NCI-H1436 treated with DMSO at 0.1 percent for 48 hours (cell line): Measurements from ENCODE around the gene OGG1.

Source experiments
- DNase-seq: peaks from one replicate; lab custom pipeline; 2025; lab: John Stamatoyannopoulos, UW

Gene OGG1

DNA sequence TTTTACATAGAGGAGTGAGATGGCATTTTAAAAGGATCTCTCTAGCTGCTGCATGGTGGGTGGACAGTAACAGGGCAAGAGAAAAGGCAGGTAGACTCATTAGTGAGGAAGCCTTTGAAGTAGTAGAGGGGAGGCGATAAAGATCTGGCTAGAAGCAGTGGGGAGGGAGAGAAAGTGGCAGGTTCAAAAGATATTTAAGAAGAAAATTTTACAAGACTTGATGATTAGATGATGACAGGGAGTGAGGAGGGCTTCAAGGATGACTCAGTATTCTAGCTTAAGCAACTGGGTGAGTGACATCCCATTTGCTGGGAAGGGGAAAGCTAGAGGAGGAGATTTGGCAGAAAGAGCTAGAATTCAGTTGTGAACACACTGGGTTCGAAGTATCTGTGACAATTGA is 22.0 kb upstream of the OGG1 start:
- no peak for DNase-seq

DNA sequence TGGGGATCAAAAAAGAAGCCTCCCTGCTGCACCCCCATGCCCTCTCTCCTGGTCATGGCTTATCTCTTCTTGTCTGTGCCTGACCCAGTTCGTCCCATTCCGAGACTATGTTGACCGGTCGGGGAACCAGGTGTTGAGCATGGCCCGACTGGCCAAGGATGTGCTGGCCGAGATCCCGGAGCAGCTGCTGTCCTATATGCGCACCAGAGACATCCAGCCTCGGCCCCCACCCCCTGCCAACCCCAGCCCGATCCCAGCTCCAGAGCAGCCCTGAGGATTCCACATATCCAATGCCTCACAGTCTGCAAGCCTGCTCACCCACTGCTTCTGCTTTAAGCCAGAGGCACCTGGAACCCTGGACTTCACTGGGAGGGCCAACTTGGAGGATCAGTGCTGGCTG is 20.3 kb upstream of the OGG1 start:
- DNase-seq = no peak

DNA sequence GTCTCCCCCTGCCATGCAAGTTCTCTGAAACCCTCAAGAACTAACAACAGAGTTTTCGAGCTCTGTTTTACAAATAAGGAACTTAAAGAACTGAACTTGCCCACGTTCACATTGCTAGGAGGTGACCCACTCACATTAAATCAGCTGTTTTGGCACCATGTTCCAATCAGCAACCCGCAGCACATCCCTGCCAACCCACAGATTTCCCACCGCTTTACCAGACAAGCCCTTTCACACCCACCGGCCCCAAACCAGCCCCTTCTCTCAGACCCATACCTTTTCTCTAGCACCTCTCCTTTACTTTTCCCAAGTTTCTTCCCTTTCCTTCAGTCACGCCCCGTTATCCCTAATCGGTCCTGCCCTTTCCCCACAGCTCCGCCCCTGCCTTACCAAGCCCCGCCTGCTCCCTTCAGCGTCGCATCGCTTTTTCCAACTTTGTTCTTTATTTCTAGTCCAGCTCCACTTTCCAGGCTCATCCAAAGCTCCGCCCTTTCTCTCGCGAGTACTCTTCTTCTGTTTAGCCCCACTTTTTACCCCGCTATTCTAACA is 19.0 kb upstream of the OGG1 start:
- no peak for DNase-seq

DNA sequence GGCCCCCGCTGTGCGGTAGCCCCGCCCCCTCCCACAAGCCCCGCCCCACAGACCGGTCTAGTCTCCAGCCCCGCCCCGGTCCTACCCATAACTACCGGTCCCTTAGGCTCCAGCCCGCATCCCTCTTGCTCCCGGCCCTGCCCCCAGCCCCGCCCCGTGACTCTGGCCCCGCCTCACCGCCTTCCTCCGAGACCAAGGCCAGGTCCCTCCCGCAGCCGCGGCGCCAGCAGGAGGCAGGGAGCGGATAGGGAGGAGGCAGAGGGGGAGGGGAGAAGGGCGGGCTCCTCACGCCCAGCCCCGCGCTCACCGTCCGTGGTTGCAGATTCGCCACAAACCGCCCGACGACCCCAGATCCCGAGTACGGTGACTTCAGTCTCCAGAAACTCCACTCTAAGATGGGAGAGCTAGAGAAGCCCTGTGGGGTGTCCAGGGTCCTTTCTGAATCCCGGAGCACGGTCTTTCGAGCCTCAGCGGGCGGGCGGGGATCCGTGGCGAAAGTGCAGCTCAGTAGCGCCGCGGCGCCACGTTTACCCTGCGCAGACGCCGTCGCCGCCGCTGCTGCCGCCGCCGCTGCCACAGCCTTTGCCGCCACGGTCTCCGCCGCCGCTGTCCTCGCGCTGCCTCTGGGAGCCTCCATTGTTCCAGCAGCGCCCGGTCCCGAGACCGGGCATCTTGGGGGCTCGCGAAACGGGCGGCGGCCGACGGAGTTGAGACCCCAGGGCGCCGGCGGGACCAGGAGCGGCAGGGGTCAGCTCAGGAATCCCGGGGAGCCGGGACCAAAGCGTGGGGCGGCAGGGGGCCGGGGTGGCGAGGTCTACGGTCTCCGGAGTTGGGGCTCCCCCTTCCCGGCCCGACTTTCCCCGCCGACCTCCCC is 18.3 kb upstream of the OGG1 start, which contains the start of gene BRPF1:
Gene BRPF1 (plus strand): TSS at position 530 of the 874 bp plus-strand sequence. CDS start 2,406 bp downstream, outside the sequence.
- peak; percentile 68 for DNase-seq

DNA sequence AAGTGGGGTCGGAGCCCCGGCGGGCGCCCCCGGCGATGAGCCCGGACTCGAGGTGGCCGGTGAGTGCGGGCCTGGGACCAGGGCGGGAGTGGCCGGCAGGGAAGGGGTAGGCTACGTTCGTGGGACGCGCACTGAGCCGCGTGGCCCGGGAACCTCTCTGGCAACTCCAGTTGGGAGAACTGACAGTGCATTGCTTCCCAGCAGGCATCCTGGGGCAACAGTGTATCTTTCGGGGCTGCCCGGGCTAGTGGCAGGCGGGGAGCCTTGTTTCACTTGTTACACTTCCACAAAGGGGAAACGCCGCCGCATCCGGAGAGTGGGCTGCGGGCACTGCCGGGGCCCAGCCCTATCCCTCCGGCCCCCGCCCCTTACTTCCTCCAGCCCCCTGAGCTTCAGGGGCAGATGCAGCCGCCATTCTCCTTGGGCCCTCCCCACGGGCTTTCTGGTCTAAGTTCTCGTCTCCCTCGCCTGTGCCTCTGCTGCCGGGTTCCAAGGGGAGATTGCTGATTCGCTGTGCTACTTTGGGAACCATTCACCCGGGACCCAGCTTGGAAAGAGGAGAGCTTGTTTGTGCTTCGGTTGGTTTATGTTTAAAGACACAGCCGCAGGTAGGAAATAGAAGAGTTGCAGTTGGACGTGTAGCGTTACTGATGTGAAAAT is 17.5 kb upstream of the OGG1 start:
- DNase-seq = no peak

DNA sequence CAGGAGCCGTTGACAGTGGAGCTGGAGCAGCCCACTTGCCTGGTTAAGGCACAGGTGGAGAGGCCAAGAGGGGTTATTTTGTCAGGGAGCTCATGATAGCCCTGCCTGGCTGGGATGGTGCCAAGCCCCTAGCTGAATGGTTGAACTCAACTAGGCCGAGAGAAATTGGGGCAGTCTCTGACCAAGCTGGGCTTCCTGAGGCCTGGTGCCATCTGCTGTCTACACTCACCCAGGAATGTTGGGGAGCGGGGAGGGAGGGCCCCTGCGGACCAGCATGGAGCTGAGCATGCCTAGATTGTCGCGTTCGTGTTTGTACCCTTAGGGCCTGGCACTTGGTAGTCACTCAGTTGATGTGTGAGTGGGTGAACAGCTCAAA is 17.0 kb upstream of the OGG1 start:
- no peak for DNase-seq

DNA sequence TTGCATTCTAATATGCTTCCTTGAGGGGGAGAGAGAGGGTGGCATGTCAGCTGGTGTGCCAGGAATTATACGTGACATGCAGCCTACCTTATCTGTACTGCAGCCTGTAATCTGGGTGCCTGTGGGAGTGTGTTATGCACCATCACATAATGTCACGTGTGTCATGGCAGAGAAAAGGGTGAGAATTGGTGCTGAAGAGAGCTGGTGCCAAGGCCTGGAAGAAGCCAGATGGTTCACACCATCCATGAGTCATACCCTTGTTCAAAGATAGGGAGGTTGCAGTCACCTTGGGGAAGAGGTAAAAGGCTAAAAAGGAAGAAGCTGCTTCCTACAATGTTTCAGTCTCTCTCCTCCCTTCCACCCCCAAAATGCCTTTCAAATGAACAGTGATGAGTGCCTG is 12.9 kb upstream of the OGG1 start:
- DNase-seq = no peak

DNA sequence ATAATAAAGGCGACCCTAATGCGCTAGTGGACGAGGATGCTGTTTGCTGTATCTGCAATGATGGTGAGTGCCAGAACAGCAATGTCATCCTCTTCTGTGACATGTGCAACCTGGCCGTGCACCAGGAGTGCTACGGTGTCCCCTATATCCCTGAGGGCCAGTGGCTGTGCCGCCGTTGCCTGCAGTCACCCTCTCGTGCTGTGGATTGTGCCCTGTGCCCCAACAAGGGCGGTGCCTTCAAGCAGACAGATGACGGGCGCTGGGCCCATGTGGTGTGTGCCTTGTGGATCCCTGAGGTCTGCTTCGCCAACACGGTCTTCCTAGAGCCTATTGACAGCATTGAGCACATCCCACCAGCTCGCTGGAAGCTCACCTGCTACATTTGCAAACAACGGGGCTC is 10.6 kb upstream of the OGG1 start:
- DNase-seq = no peak

DNA sequence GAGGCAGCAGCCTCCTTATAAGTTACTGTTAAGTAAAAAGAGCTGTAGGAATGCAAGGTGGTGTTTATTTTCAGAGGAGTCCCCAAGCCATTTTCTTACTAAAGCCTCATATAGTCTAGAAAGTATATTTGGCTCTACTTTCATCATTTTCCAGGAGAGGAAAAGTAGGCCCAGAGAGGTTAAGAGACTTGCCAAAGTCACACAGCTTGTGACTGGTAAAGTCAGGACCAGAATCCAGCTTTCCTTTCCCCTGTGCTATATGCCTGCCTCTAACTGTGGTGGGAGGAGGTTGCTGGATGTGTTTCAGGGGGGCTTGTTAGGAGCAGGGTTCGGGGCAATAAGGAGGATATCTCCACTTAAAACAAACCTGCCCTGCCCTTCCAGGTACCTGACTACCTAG is 7.2 kb upstream of the OGG1 start:
- DNase-seq = no peak

DNA sequence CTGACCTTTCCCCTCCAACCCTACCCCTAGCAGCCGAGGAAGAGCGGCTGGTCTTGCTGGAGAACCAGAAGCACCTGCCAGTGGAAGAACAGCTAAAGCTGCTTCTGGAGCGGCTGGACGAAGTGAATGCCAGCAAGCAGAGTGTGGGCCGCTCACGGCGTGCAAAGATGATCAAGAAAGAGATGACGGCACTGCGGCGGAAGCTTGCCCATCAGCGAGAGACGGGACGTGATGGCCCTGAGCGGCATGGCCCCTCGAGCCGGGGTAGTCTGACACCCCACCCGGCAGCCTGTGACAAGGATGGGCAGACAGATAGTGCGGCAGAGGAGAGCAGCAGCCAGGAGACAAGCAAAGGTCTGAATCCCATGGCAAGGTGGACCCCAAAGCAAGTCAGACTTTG is 6.2 kb upstream of the OGG1 start:
- DNase-seq = no peak

DNA sequence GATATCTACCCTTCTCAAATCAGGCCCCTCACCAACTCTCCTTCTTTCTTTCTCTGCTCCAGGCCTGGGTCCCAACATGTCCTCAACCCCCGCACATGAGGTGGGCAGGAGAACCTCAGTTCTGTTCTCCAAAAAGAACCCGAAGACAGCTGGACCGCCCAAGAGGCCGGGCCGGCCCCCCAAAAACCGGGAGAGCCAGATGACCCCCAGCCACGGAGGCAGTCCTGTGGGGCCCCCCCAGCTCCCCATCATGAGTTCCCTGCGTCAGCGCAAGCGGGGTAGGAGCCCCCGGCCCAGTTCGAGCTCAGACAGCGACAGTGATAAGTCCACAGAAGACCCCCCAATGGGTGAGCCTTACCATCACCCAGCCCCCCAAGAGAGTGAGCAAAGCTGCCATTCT is 5.6 kb upstream of the OGG1 start:
- no peak for DNase-seq

DNA sequence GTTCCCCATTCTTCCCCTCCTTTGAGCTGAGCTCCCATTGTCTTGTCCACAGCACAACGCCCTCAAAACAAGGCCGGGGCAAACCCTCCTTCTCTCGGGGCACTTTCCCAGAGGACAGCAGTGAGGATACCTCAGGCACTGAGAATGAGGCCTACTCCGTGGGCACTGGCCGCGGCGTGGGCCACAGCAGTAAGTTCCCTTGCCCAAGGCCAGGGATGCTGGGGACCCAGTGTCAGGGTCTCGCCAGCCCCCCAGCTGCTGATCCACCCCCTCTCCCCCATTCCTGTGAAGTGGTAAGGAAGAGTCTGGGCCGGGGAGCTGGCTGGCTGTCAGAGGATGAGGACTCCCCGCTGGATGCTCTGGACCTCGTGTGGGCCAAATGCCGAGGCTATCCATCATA is 4.2 kb upstream of the OGG1 start:
- DNase-seq = no peak

DNA sequence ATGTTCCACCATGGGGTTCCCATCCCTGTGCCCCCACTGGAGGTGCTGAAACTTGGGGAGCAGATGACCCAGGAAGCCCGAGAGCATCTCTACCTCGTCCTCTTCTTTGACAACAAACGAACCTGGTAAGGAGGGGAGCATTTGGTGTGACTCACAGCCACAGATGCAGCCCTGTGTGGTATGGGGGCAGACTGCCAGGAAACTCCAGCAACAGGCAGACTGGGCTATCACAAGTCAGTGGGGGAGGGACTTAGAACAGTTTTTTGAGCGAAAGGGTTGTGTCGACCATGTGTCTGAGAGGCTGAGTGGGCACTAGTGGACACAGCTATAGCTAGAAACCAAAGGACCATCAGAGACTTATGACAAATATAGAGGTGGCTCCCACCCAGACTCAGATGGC is 3.4 kb upstream of the OGG1 start:
- DNase-seq = no peak

DNA sequence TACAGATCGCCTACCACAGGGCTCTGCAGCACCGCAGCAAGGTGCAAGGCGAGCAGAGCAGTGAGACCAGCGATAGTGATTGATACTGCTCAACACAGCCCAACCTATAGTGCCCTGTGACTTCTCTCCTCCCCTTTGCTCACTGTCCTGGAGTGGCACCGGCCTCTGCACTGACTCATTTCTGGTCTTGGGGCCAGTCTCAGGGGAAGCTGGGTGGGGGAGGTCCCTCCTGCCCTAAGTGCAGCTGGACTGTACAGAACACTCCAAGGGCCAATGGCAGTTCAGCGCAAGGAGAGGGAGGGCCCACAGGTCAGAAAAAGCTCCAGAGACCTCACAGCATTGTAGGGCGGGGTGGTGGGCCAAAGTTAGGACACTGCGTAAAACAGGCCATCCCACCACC is 2.5 kb upstream of the OGG1 start:
- no peak for DNase-seq

DNA sequence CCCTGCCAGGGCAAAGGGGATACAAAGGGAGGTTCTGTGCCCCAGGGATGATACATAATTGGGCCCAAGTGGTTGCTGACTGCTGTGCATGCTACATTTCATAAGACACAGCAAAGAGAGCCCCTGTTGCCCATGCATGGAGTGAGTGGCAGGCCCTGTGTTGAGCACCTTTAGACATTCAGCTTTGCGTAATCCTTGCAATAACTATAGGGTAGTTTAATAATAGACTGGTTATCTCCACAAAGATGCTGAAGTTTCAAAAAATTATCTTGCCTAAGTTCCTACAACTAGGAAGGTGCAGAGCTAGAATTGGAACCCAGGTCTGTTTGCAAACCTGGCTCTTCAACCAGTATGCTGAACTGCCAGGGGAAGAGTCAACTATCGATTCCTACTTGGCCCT is 1.7 kb upstream of the OGG1 start:
- DNase-seq = no peak

DNA sequence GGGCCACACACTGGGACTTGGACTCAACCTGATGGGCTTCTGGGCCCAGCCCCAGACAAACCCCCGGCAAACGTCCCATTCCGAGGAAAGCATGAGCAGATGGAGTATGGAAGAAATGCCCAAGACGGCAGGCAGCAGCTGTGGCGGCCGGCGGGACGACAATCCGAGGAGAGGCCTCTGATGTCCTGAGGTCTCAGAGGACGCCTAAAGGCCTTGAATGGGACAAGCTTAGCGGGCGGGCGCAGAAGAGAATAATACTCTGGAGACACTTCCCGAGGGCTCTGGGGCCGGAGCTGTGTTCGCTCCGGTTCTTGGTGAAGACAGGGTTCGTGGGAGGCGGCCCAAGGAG is 482 bp upstream of the OGG1 start:
- DNase-seq = no peak

DNA sequence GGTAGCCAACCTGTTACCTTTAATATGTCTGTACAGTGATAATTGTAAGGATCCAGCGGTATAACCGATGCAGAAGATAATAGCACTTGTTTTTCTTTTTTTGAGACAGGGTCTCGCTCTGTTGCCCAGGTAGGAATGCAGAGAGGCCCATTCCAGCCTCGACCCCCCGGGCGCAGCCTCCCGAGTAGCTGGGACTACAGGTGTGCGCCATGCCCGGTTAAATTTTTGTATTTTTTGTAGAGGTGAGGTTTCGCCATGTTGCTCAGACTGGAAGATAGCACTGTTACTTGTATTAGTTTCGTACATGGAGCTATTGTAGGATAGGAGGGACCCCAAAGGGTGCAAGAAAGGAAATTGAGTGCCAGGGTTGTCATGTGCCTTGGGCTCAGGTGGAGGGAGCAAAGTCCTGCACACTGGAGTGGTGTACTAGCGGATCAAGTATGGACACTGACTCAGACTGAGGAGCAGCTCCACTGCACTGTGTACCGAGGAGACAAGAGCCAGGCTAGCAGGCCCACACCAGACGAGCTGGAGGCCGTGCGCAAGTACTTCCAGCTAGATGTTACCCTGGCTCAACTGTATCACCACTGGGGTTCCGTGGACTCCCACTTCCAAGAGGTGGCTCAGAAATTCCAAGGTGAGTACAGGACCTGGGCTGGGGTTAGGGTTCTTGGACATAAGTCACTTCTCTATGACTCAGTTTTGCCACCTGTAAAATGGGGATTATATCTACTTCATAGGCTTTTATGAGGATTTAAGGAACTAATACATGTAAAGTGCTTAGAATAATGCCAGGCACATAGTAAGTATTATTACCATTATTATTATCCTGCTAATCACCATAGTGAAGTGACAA is 1.0 kb downstream of the OGG1 start:
- DNase-seq = no peak

DNA sequence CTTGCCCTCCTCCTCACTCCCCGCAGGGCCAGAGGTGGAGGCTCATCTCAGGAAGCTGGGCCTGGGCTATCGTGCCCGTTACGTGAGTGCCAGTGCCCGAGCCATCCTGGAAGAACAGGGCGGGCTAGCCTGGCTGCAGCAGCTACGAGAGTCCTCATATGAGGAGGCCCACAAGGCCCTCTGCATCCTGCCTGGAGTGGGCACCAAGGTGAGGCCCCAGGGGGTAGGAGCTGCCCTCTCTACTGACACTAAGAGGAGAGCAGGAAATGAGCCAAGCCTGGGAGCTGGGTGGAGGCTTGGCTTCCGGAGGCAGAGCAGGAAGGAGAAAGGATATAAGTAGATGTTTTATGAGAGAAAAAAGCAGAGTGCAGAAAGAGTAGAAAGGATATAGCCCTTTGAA is 4.9 kb downstream of the OGG1 start:
- no peak for DNase-seq

DNA sequence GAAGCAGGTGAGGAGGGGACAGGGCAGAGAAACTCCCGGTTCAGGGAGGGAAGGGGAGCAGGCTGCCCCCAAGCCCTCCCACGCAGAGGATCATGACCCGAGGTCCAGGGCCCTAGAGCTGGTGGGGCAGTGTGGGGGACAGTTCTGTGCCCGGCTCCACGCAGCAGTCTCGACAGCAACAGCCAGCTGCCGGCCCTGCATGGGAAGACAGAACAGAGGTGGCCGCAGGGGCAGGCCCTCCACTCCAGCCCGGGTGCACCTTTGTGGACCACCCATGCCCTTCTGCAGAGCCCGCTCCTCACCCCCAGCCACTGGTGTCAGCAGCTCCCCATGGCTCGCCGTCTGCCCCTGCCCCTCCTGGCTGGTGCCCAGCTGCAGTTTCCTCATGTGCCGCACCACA is 7.7 kb downstream of the OGG1 start:
- DNase-seq = no peak

DNA sequence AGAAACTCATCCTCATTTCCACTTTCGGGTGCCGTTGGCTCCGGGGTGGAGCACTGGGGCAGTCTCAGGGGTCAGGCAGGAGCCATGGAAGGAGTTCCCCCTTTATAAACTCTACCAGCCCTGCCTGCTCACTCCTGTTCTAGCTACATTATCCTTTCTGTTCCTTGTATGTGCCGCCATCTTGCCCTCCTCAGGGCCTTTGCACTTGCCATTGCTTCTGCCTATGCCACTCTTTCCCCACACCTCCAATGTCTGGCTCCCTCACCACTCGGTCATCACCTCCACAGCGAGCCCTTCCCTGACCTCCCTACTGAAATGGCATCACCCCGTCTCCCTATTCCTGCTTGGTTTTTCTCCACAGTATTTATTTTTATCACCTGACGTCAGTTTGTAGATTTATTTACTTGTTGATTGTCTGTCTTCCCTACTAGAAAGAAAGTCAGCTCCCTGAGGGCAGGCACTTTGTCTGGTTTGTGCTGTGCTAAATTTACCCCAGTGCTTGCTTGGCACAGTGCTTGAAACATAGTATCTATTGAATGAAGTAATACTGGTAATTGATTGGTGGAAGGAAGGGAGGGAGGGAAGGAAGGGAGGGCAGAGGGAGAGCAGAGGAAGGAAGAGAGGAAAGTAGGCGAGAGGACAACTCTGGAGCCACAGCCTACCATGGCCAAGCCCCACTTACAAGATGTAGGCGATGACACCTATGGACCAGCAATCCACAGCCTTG is 11.2 kb downstream of the OGG1 start:
- DNase-seq = no peak

DNA sequence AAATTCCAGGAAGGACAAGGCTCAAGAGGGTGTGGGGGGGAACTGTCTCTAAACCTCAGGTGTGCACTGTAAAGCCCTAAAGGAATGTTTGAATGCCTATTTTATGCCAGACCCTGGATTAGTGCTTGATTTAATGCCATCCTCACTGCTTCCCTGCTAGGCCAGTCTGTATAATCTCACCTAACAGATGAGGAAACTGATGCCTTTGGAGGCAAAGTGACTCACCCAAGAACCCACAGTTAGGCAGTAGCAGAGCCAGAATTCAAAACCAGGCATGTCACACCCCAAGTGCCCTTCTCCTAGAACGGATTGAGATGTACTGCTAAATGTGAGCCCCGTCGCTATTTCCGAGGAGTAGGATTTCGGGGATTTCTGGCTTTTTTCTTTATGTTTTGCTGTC is 12.2 kb downstream of the OGG1 start:
- no peak for DNase-seq

DNA sequence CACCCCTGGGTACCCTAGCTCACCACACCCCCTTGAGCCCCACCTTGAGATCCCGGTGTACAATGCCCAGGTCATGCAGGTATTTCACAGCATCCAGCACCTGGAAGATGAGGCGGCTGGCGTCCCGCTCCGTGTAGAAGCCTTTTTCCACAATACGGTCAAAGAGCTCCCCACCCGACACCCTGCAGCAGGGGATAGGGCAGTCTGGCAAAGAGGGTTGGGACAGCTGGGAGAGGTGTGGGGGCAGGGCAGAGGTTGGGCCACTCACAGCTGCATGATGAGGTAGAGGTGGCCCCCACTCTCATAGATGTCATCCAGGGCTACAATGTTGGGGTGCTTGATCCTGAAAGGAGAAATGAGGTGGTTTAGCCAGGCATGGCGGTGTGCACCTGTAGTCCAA is 13.1 kb downstream of the OGG1 start:
- DNase-seq = no peak
